KOPT-K1 (cell line): ENCODE data around the gene PRSS12.
"Not testable (repeated sequence)": the region's sequence is repeated elsewhere in the genome, so short reads cannot be mapped to it uniquely, and the experiment has no call there.

Experiments
- H3K27ac ChIP-seq: fragments of 200-600 bp; sonication (generic); 2 replicates; pipeline ENCODE4 v1.5.1; 2016; ENCODE audit warnings: antibody characterized with exemption, mild to moderate bottlenecking, low read depth, low read length; ENCODE audit not compliant: poor library complexity, severe bottlenecking
- H3K36me3 ChIP-seq: fragments of 200-600 bp; sonication (generic); 2 replicates; pipeline ENCODE4 v1.5.1; 2017; ENCODE audit warnings: antibody characterized with exemption, mild to moderate bottlenecking, low read length, moderate library complexity; ENCODE audit not compliant: insufficient read depth
- H3K9me3 ChIP-seq: fragments of 200-600 bp; sonication (generic); 2 replicates; pipeline ENCODE4 v1.5.1; 2017; ENCODE audit warnings: antibody characterized with exemption, low read length, mild to moderate bottlenecking; ENCODE audit not compliant: insufficient read depth, poor library complexity, severe bottlenecking

The PRSS12 gene

DNA sequence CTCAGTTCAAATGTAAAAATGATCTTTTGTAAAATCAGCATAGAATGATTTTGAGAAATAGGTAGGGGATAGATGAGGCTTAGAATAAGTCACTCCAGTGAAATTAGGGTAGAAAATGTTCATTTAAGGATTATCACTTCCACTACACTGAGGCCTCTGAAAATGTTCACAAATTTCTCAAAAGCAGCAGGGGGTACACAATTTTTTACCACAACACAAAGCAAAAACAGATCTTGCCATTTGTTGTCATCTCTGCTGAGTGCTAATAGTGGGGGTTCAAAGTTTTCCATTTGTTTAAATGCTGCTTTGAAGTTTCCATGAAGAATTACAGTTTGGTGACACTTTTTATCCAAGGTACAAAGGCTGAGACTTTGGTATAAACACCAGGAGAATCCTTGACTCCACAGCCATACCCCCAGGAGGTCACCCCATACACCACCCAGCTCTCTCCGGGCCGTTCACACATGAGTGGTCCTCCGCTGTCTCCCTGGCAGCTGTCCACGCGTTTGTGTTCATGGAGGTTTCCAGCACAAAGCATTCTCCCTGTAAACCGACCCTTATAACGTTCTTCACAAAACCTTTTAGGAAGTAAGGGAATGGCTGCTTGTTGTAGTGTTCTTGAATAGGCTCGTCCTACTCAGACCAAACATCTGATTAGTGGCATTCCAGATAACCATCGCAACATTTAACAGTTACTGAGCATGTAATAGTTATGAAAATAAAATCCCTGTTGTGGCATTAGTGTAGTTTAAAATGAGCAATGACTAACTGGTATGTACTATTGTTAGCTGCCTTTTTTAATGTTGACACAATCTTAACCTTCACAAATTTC is 71.0 kb downstream of the PRSS12 start:
- H3K36me3 ChIP-seq, result peaks cover 45% of the 10 kb centered on the region
- no peaks in the 10 kb centered on the region for H3K9me3 ChIP-seq
- H3K27ac ChIP-seq, result peak overlapping the region; percentile 92

GRCh38 chr4:118280501-118281218 is 72.1 kb downstream of the PRSS12 start:
- peaks cover 45% of the 10 kb centered on the region for H3K36me3 ChIP-seq
- H3K27ac ChIP-seq, result peak overlapping the region; percentile 92
- H3K9me3 ChIP-seq, result no peaks in the 10 kb centered on the region

- Histone ChIP-seq H3K27ac (peak overlapping the region; percentile 92), H3K9me3 (no peaks in the 10 kb centered on the region), H3K36me3 (peaks cover 45% of the 10 kb centered on the region)
Measured at GRCh38 chr4:118279920-118280432, 72.8 kb downstream of the PRSS12 start.

- H3K36me3 ChIP-seq, result peaks cover 45% of the 10 kb centered on the region
- H3K9me3 ChIP-seq, result no peaks in the 10 kb centered on the region
- H3K27ac ChIP-seq, result peak overlapping the region; percentile 92
Measured at GRCh38 chr4:118279328-118279727, 73.5 kb downstream of the PRSS12 start.

DNA sequence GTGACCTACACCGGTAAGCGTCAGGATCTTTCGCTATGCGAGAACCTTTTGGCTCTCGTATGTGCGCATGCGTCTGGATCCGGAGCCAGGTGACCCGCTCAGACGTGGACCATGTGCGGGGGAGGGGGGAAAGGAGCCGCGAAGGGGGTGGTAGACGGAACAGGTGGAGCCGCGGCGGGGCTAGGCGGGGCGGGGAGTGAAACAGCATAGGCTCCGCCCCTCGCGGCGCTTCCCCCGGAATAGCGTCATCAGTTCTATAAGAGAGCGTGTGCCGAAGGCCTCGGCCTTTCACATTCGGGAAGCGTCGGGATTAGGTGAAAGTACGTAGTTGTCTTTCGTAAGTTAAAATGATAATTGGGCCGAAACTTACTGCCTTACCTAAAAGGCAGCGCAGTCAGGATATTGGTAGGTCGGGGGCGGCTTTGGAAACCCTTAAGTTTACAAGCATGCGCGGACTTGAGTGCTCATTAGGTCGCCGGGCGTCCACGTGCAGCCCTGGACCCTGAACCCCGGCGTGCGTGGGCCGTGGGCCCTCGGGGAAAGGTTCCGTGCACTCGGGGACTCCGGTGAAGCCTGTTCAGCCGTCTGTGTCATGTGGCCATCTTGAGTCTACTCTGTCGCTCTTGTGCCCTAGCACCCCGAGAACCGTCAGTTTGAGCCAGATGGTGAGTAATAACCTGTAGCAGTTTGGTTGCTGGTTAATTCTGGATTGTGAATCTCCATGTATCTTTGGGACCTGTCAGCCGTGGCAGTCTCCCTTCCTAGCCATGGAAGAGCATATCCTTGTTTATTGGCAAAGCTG is 74.1 kb downstream of the PRSS12 start:
- Histone ChIP-seq H3K36me3 (peaks cover 45% of the 10 kb centered on the region), H3K27ac (peak overlapping the region; percentile 92), H3K9me3 (no peaks in the 10 kb centered on the region)

GRCh38 chr4:118277243-118277642 is 75.6 kb downstream of the PRSS12 start:
- Histone ChIP-seq H3K36me3 (peaks cover 35% of the 10 kb centered on the region), H3K9me3 (no peaks in the 10 kb centered on the region), H3K27ac (no peak overlapping the region)

GRCh38 chr4:118276580-118276979 is 76.2 kb downstream of the PRSS12 start:
- Histone ChIP-seq H3K27ac (no peak overlapping the region), H3K9me3 (no peaks in the 10 kb centered on the region), H3K36me3 (peaks cover 29% of the 10 kb centered on the region)

- Histone ChIP-seq H3K36me3 (no peaks in the 10 kb centered on the region), H3K27ac (no peak overlapping the region), H3K9me3 (no peaks in the 10 kb centered on the region)
Measured at GRCh38 chr4:118273642-118274041, 79.2 kb downstream of the PRSS12 start.

GRCh38 chr4:118271788-118272187 is 81.0 kb downstream of the PRSS12 start:
- Histone ChIP-seq H3K27ac (no peak overlapping the region), H3K36me3 (no peaks in the 10 kb centered on the region), H3K9me3 (no peaks in the 10 kb centered on the region)

DNA sequence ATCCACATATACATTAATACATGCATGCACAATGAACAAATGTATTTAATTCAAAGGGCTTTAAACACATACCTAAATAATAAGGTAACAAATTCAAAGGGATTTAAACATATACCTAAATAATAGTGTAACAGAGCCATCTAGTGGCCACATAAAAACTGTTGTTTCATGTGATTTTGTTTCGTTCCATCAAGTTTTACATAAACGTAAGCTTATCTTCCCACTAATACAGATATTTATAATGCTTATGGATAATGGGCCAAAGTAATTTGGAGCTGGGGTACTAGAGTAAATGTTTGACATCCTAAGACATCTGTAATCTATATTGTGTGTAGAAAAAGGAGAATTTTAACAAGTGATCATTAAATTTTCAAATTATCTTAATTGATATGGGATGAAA is 82.3 kb downstream of the PRSS12 start:
- Histone ChIP-seq H3K9me3 (peaks cover 4% of the 10 kb centered on the region), H3K36me3 (no peaks in the 10 kb centered on the region), H3K27ac (no peak overlapping the region)

- Histone ChIP-seq H3K36me3 (no peaks in the 10 kb centered on the region), H3K27ac (no peak overlapping the region), H3K9me3 (peaks cover 19% of the 10 kb centered on the region)
Measured at GRCh38 chr4:118268780-118269179, 84.0 kb downstream of the PRSS12 start.

DNA sequence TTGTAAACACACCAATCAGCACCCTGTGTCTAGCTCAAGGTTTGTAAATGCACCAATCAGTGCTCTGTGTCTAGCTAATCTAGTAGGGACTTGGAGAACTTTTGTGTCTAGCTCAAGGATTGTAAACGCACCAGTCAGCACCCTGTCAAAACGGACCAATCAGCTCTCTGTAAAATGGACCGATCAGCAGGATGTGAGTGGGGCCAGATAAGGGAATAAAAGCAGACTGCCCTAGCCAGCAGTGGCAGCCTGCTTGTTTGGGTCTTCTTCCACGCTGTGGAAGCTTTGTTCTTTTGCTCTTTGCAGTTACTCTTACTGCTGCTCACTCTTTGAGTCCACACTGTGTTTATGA is 86.7 kb downstream of the PRSS12 start:
- H3K36me3 ChIP-seq, H3K27ac ChIP-seq: not testable (repeated sequence)
- peaks cover 19% of the 10 kb centered on the region for H3K9me3 ChIP-seq

DNA sequence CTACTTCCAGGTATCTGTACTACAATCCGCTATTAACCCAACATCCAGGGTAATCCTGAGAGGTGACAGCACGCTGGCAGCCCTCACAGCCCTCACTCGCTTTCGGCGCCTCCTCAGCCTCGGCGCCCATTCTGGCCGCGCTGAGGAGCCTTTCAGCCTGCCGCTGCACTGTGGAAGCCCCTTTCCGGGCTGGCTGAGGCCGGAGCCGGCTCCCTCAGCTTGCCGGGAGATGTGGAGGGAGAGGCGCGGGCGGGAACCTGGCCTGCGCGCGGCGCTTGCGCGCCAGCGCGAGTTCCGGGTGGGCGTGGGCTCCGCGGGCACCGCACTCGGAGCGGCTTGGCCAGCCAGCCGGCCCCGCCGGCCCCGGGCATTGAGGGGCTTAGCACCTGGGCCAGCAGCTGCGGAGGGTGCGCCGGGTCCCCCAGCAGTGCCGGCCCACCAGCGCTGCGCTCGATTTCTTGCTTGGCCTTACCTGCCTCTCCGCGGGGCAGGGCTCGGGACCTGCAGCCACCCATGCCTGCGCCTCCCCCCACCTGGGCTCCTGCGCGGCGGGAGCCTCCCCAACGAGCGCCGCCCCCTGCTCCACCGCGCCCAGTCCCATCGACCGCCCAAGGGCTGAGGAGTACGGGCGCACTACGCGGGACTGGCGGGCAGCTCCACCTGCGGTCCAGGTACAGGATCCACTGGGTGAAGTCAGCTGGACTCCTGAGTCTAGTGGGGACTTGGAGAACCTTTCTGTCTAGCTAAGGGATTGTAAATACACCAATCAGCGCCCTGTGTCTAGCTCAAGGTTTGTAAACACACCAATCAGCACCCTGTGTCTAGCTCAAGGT is 87.3 kb downstream of the PRSS12 start:
- Histone ChIP-seq H3K27ac (no peak overlapping the region), H3K36me3 (no peaks in the 10 kb centered on the region)

GRCh38 chr4:118264096-118264495 is 88.7 kb downstream of the PRSS12 start:
- H3K36me3 ChIP-seq, result no peaks in the 10 kb centered on the region
- H3K27ac ChIP-seq, result no peak overlapping the region
- peaks cover 19% of the 10 kb centered on the region for H3K9me3 ChIP-seq

More for the DNA sequence above, 87.3 kb downstream of the PRSS12 start:
- peaks cover 19% of the 10 kb centered on the region for H3K9me3 ChIP-seq
